Bladder microvascular endothelial cell (primary cell): ENCODE results near the gene UBA52. TPM values are rescaled to one million over a fixed set of nuclear protein-coding genes. Genes with fewer than 3 reads are reported as not detected.

Experiments used
- total RNA-seq: library from RNA; depleted of rRNA; stranded (reverse); fragments of >200 nt; gene quantifications from 2 replicates; pipeline ENCODE4 v1.2.3, GENCODE V29; 2014

UBA52 gene
- 765 and 812 TPM in 2 replicates for total RNA-seq

GRCh38 chr19:18571564-18572344, at the start of gene UBA52:
Gene UBA52 (plus strand): TSS chr19:18571857. CDS start chr19:18573301, 1,444 bp downstream.

GRCh38 chr19:18542941-18543813, 28.5 kb upstream of the UBA52 start, which contains the start of gene FKBP8:
Gene FKBP8 (minus strand): TSS chr19:18543573. CDS start chr19:18541970, 1,603 bp downstream.

GRCh38 chr19:18557411-18558201, 14.1 kb upstream of the UBA52 start, which contains the start of gene KXD1:
Gene KXD1 (plus strand): TSS chr19:18557870. CDS start chr19:18562057, 4,187 bp downstream.

GRCh38 chr19:18588611-18589379, 17.1 kb downstream of the UBA52 start, which contains the start of gene REX1BD:
Gene REX1BD (plus strand): TSS chr19:18588798. CDS start chr19:18588802, 4 bp downstream.

GRCh38 chr19:18606281-18607225, 34.9 kb downstream of the UBA52 start, which contains the start of gene CRLF1:
Gene CRLF1 (minus strand): TSS chr19:18606799. CDS start chr19:18606656, 143 bp downstream.

GRCh38 chr19:18612772-18613588, 41.3 kb downstream of the UBA52 start, which contains the start of gene TMEM59L:
Gene TMEM59L (plus strand): TSS chr19:18612870. CDS start chr19:18612959, 89 bp downstream.

Other genes with a start within 250 kb of the UBA52 start
- 109 and 140 TPM in 2 replicates for gene LSM4, start 248.8 kb upstream of the UBA52 start, total RNA-seq
- gene PGPEP1, start 231.3 kb upstream of the UBA52 start, total RNA-seq, result 18.6 and 21.6 TPM in 2 replicates
- gene GDF15, start 185.7 kb upstream of the UBA52 start, total RNA-seq, result 54.4 and 214 TPM in 2 replicates
- gene LRRC25, start 174.2 kb upstream of the UBA52 start, total RNA-seq, result not detected in 2 replicates
- 46.1 and 56.0 TPM in 2 replicates for gene SSBP4, start 152.5 kb upstream of the UBA52 start, total RNA-seq
- 28.7 and 74.6 TPM in 2 replicates for gene ISYNA1, start 133.7 kb upstream of the UBA52 start, total RNA-seq
- gene ELL, start 49.8 kb upstream of the UBA52 start, total RNA-seq, result 13.4 and 16.6 TPM in 2 replicates
- 142 and 161 TPM in 2 replicates for gene FKBP8, start 28.3 kb upstream of the UBA52 start, total RNA-seq
- gene KXD1, start 14.0 kb upstream of the UBA52 start, total RNA-seq, result 50.8 and 53.6 TPM in 2 replicates
- gene REX1BD, start 16.9 kb downstream of the UBA52 start, total RNA-seq, result 65.0 and 66.7 TPM in 2 replicates
- under 0.01 and 0.31 TPM in 2 replicates for gene CRLF1, start 34.9 kb downstream of the UBA52 start, total RNA-seq
- 0.38 TPM in 1 of 2 replicates, not detected in the other for gene TMEM59L, start 41.0 kb downstream of the UBA52 start, total RNA-seq
- 1.5 and 9.9 TPM in 2 replicates for gene KLHL26, start 65.2 kb downstream of the UBA52 start, total RNA-seq
- gene CRTC1, start 111.8 kb downstream of the UBA52 start, total RNA-seq, result 0.97 and 2.0 TPM in 2 replicates
- not detected in 2 replicates for gene COMP, start 219.4 kb downstream of the UBA52 start, total RNA-seq